Adipose tissue (tissue), 3 donors: ENCODE data around the gene UBL4A. TPM values are rescaled to one million over a fixed set of nuclear protein-coding genes. Genes with fewer than 3 reads are reported as not detected.

Source experiments
- H3K27ac ChIP-seq: one replicate; pipeline ENCODE4 v1.5.1; 2013; ENCODE audit warnings: low read depth, low read length
- WGBS, 3 donors: extraction: QIAGEN DNeasy Blood & Tissue Kit; methylation state at CpG; one replicate each; pipeline ENCODE4 v1.1.7; 2013; 5-methylcytosine and 5-hydroxymethylcytosine counted together
- polyA plus RNA-seq, 3 donors: library from polyadenylated mRNA; stranded (reverse); fragments of 200-250 nt; gene quantifications; one replicate each; pipeline ENCODE4 v1.2.3, GENCODE V29; 2013
- donor health status: healthy with polysubstance abuse.
- donor health status: Bipolar disorder and iron deficiency.
- donor health status: healthy.

The UBL4A gene
- polyA plus RNA-seq, 3 donors = 20.6 to 35.4 (median 24.3) TPM

- H3K27ac ChIP-seq = no peak overlapping the region
- WGBS, 3 donors = 86 to 97% (median 93%) methylated on average over 21 to 28 of the region's 28 CpGs
These were observed 1.3 kb upstream of the UBL4A start for GRCh38 chrX:154487518-154488290.

- no peak overlapping the region for H3K27ac ChIP-seq
- WGBS, 3 donors = 0 to 52% (median 3%) methylated on average over 18 to 35 of the region's 35 CpGs
These were observed 391 bp downstream of the UBL4A start for GRCh38 chrX:154486052-154486395.

- 44 to 64% (median 49%) methylated on average over 29 to 35 of the region's 35 CpGs for WGBS, 3 donors
- H3K27ac ChIP-seq = no peak overlapping the region
These were observed 1.0 kb downstream of the UBL4A start for GRCh38 chrX:154485150-154486051.

GRCh38 chrX:154484255-154485149 is 1.9 kb downstream of the UBL4A start:
- no peak overlapping the region for H3K27ac ChIP-seq
- 75 to 85% (median 77%) methylated on average over 12 to 16 of the region's 16 CpGs for WGBS, 3 donors

GRCh38 chrX:154483325-154483724 is 3.1 kb downstream of the UBL4A start:
- no peak overlapping the region for H3K27ac ChIP-seq
- WGBS, 3 donors = 81 to 90% (median 83%) methylated on average over 6 to 7 of the region's 7 CpGs

GRCh38 chrX:154482786-154483185 is 3.6 kb downstream of the UBL4A start:
- no peak overlapping the region for H3K27ac ChIP-seq
- 70 to 84% (median 82%) methylated on average over 2 to 7 of the region's 7 CpGs for WGBS, 3 donors

- no peak overlapping the region for H3K27ac ChIP-seq
- WGBS, 3 donors = 78 to 85% (median 83%) methylated on average over 14 of the region's 14 CpGs
These were observed 4.4 kb downstream of the UBL4A start for GRCh38 chrX:154481911-154482601.

GRCh38 chrX:154481195-154481594 is 5.2 kb downstream of the UBL4A start:
- no peak overlapping the region for H3K27ac ChIP-seq
- WGBS, 3 donors = 90 to 93% (median 91%) methylated on average over 4 to 5 of the region's 5 CpGs

GRCh38 chrX:154478728-154479622 is 7.4 kb downstream of the UBL4A start, which contains the start of gene LAGE3:
Gene LAGE3, minus strand, starts transcription at chrX:154479281. Its CDS starts 366 bp downstream, at chrX:154478915.
- 2 to 31% (median 7%) methylated on average over 31 to 85 of the region's 85 CpGs for WGBS, 3 donors

GRCh38 chrX:154477891-154478477 is 8.4 kb downstream of the UBL4A start:
- 55 to 72% (median 58%) methylated on average over 20 to 24 of the region's 24 CpGs for WGBS, 3 donors
- no peak overlapping the region for H3K27ac ChIP-seq

More at GRCh38 chrX:154478728-154479622, 7.4 kb downstream of the UBL4A start, which contains the start of gene LAGE3:
- no peak within 1 kb of the TSS for H3K27ac ChIP-seq

- 83 to 95% (median 93%) methylated on average over 3 to 8 of the region's 8 CpGs for WGBS, 3 donors
- no peak overlapping the region for H3K27ac ChIP-seq
These were observed 9.6 kb downstream of the UBL4A start for GRCh38 chrX:154476821-154477220.

GRCh38 chrX:154473683-154474082 is 12.7 kb downstream of the UBL4A start:
- H3K27ac ChIP-seq = no peak overlapping the region
- WGBS, 3 donors = 75 to 87% (median 83%) methylated on average over 6 to 7 of the region's 7 CpGs

- 71 to 81% (median 77%) methylated on average over 14 to 28 of the region's 28 CpGs for WGBS, 3 donors
- H3K27ac ChIP-seq = no peak overlapping the region
These were observed 13.5 kb downstream of the UBL4A start for GRCh38 chrX:154472685-154473632.

GRCh38 chrX:154471839-154472684 is 14.4 kb downstream of the UBL4A start:
- no peak overlapping the region for H3K27ac ChIP-seq
- WGBS, 3 donors = 82 to 90% (median 89%) methylated on average over 18 to 23 of the region's 23 CpGs
